SKM-1 (cell line): ENCODE data around the gene CRYGA.
A peak's percentile ranks its signal among the peaks of the same experiment; 100 is the strongest.

Experiments used
- DNase-seq: peaks from one replicate; lab custom pipeline; 2025; ENCODE audit not compliant: unreplicated experiment; lab: John Stamatoyannopoulos, UW

CRYGA gene, protein sequence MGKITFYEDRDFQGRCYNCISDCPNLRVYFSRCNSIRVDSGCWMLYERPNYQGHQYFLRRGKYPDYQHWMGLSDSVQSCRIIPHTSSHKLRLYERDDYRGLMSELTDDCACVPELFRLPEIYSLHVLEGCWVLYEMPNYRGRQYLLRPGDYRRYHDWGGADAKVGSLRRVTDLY

DNA sequence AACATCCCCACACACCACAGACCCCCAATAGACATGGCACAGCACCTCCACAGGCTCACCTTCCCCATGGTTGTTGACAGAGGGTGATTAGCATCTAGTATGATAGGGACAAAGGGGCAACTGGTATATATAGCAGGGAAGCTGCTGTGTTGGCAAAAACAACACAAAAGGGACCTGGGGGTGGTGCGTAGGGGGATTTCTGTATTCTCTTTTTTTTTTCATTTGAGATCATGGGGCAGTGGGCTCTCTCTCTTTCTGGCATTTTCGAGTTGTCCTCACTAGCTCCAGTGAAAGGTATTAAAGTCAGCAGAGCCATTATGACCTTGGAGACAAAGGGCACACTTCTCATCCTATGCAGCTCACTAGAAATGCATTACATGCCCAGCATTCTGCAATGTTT, at the start of gene CRYGA:
TSS of gene CRYGA (minus strand) at position 101 of the 400 bp plus-strand sequence. CDS start at position 68, 33 bp downstream.
- DNase-seq: no peak

DNA sequence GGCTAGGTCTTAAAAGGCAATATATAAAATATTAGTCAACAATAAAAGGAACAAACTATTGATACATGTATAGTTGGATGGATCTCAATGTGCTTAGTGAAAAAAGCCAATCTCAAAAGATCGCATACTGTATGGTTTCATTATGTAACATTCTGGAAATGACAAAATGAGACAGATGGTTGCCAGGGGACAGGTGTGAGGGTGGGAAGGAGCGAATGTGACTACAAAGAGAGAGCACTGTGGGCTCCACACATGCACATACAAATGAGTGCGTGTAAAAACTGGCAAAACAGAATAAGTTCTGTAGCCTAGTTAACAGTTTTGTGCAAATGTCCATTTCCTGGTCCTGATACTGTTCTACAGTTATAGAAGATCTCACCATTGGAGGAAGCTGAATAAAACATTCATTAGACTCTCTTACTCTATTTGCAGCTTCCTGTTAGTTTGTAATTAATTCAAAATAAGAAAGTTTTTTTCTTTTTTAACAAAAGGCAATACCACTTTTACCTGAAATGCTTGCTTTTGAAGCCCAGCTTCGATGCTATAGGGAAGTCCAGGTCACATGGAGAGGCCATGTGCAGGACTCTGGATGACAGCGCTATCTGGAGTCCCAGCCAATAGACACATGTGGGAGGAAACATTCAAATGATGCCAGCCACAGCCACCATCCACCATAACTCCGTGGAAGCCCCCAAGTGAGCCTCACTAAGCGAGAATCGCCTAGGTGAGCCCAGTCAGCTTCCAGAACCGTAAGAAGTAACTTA, 47.5 kb upstream of the CRYGA start:
- DNase-seq: no peak

DNA sequence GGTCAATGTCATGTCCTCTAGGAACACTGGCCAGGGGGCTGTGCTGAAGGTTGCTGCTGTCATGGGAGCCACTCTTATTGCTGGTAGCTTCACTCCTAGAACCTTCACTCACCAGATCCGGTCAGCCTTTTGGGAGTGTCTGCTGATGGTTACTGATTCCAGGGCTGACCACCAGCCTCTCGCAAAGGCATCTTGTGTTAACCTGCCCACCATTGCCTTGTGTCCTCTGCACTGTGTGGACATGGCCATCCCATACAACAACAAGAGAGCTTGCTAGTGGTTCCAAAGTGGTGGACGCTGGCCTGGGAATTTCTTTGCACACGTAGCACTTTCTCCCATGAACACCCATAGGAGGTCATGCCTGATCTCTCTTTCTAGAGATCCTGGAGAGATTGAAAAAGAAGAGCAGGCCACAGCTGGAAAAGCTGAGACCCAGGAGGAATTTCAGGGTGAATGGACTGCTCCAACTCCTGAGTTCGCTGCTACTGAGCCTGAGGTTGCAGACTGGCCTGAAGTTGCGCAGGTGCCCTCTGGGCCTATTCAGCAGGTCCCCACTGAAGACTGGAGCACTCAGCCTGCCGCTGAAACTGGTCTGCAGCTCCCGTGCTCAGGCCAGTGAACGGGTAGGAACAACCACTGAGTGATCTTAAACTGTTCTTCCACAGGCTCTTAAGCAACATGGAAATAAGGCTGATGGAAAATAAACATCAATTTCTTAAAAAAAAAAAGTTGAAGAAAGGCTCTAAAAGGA, 45.1 kb upstream of the CRYGA start:
- DNase-seq: no peak

DNA sequence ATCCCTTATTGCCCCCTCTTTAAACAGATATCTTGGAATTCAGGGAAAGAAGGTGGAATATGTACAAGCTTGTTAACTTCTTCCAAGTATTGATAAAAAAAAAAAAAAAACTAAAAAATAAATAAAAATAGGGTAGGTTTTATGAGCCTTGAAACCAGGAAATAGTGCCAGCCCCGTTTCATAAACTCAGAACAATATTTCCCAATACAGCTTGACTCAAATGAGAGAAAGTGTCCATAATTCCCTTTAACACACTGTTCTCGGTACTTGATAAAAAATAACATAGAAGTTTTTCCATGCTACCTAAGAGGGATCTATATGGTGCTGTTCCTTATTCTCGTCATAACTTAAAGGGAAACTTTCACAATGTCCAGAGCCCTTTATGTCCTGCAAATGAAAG, 44.4 kb upstream of the CRYGA start:
- DNase-seq: no peak

DNA sequence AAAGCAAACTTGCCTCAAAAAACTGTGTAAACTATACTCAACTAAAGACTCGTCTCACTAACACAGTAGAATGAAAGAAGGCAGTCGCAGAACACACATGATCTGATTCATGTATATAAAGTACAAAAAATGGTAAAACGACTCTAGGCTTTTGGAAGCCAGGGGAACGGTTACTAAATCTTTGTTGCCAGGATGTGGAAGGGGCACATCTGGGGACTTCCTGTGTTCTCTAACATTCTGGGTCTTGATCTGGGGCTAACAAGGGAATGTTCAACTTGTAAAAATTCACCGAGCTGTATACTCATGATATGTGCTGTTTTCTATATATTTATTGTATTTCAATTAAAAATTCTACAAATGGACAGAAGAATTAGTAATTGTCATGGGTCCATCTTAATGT, 40.8 kb upstream of the CRYGA start:
- DNase-seq: no peak

DNA sequence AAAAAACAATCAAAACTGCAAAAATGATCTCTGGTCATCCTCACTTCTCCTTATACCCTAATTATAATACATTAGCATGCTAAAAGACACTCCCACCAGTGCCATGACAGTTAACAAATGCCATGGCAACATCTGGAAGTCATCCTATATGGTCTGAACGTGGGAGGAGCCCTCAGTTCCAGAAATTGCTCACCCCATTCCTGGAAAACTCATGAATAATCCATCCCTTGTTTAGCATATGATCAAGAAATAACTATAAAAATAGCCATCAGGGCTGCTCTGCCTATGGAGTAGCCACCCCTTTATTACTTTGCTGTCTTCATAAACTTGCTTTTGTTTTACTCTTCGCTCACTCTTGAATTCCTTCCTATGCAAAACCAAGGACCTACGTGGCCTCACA, 32.1 kb upstream of the CRYGA start:
- no peak for DNase-seq

DNA sequence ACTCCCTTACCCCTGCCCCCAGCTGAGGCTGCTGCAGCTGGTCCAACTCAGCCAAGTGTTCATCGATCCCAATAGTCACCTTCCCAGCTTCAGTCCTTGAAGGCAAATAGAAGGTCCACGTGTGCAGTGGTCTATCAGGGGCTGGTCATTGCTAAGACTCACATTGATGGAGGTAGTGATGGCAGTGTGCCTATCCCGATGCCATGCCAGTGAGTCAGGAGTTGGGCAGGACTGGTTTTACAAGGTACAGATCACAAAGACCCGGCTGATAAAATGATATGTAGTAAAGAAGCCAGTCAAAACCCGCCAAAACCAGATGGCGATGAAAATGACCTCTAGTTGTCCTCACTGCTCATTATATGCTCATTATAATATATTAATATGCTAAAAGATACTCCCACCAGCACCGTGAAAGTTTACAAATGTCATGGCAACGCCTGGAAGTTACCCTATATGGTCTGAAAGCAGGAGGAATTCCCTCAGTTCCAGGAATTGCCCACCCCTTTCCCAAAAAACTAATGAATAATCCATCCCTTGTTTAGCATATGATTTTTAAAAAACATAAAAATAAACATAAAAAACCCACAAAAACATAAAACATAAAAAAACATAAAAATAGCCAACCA, 29.3 kb upstream of the CRYGA start:
- DNase-seq: no peak

DNA sequence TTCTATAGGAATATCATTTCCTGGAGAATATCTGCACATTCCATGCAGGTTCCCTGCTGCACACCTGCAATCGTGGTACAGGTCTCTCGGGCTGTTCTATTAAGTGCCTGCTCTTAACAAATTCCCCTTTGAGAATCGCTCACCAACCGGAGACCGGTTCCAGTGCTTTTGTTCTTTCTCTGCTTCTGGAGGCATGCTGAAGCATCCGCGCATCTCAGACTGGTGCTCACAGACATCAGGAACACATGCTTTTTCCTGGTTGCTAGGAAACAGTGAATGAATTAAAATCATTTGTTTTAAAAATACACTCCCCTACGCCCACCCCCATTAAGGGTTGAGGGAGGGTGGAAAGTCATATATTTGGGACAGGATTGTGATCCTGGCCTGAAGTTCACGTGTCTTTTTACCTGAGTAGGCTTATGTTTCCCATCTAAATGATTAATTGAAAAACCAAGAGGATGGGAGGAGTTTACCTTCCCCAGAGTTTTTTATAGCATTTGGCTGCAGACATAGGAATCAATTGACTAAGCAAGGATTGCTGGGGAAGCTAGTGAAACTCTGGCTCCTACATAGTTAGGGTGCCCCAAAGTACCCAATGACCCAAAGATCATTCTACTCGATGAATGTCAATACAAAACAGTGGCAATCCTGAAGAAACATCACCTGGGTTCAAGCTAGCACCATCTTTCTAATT, 26.6 kb upstream of the CRYGA start, which contains the start of gene C2orf80:
TSS of gene C2orf80 (minus strand) at position 221 of the 694 bp plus-strand sequence. CDS start 3,044 bp downstream, outside the sequence.
- no peak for DNase-seq

DNA sequence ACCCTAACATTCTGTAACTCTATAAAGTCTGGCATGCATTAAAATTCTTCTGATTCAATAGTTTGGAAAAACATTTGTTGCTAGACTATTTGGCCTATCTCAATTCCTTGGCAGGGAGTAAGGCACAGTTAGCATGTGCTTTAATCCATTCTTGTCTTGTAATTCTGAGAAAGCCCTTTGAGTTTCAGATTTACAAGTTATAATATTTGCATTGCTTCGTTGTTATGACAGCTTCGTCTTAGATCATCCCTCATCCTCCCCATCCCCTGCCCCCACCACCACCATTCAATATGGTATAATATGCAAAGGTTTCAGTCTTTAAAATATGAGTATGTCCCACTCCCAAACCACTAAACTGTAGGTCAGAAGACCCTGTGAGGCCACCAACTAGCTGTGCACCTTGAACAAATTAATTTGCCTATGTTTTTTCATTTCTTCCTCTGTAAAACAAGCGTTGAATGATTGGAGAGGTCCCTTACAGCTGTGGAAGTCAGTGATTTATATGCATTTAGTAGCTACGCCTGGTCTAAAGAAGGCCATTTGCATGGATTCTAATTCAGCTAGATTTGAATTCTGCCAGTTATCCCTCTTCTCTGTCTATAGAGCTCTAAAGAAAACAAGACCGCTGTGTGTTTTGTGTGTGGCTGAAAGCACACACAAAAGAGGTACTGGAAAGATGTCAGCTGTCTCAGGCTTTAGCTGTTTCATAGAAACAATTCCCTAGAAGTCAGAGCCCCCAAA, 25.9 kb upstream of the CRYGA start:
- DNase-seq: no peak

DNA sequence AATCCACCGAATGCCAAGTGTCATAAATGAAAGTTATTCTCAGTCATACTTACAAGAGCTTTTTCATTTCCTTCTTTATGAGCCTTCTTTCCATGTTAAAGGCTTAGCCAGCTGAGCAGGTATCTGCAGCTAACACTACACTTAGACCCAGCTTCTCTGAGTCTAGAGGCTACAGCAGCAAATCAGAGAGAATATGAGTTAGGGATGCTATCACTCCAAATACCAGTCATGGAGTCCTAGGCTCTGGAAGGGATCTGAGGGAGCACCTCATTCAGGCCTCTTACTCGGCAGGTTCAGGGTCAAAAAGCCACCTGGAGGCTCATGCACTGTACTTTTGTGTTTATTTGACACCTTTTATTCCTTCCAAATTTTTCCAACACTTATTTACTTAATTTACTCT, 23.5 kb upstream of the CRYGA start:
- DNase-seq: no peak

DNA sequence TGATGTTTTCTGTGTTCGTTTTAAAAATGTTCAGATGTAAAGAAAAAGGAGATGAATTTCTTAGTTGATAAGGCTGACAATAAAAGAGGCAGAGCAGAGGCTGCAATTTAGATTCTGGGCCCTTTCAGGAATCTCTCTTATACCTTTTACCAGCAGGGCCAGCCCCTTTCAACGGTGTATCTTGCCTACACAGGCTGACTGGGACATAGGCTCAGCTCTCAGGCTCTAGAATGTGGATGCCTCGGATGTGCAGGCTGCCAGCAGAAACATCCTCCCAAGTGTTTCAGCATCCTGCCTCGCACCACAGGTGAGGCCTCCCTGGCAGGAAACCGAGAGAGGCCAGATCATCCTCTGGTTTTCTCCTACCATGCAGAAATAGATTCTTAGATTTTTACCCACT, 23.1 kb upstream of the CRYGA start:
- no peak for DNase-seq

DNA sequence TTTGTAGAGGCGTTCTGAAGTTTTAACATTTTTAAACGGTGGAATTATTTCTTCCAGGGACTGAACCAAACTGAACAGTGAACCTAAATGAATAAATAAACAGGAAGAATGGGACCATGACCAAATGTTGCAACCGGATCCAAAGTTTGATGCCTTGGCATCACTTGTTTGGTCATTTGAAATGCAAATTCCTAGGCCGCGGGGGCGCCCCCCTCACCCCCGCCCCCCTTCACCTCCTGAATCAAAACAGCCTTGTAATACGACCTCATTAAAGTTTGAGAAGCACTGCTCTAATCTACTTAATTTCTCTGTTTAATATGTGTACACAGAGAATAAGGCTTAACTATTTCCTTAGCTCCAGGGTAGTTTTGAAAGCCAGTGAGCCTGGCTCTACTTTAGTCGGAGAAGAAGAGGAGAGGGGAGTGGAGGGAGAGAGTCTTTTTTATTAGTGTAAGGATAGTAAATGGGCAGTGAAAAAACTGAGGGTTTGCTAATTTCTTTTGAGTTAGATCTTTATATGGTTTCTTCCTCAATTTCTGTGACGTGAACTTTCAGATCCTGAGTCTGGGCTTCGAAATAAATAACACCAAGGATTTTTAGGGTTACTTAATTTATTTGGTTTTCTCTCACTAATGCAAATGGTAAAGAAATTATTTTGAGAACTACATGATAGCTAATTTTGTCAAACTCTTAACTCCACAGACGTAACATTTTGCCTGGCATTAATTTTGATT, 20.8 kb upstream of the CRYGA start:
- no peak for DNase-seq

DNA sequence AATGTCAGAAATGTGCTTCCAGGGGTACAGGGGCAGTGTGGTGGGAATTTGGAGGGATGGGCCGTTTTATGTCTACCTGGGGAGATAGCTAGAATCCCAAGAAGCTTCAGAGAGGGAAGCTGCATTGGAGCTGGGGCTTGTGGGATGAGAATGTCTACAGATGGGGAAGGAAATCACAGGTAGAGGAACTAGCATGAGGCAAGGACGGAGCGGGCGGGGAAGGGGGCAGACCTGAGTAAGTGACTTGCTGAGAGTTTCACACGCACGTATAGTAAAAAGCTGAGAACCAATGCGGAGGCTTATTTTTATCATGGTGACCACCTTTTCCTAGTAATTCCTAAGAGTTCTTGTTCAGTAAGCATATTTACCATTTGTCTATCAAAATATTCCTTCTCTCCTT, 20.1 kb upstream of the CRYGA start:
- no peak for DNase-seq

DNA sequence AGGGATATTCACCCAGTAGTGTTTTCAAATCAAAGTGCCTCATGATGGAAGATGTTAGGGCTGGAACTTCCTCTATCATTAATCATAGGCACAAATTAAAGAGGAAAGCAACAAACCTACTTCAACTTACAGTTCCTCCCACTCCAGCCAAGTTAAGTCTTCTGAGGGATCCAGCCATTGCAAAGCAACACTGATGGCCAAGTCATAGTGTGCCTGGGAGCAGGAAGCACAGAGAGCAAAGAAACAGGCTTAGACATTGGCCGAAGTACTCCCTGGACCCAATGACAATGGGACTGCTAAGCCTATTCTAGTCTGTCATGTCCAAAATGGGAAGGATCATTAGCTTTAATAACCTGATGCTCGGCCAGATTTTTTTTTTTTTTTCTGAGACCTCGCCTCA, 19.4 kb upstream of the CRYGA start:
- DNase-seq: no peak

DNA sequence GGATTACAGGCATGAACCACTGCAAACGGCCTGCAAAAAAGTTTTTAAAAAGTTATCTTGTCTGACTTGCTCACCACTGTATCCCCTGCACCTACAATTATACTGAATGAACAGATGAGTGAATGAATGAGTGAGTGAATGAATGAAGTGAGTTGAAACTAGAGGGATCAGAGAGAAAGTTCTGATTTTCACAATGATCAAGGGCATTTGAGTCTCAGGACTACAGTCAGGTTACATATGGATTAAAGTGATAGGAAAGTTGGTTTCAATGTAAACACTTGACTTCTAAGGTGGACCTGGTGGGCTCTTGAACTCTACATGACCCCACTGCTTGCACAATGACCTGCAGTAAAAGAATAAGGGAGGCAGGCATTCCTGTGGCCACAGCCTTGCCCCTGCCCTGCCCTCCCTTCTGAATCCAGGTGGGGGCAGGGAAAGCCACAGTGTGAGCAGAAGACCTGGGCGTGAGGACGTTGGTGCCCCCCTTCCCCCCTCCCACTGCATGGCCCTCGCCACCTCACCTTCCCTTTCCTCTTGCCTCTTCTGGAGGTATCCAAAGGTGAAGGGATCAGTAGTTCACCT, 15.7 kb upstream of the CRYGA start:
- no peak for DNase-seq

DNA sequence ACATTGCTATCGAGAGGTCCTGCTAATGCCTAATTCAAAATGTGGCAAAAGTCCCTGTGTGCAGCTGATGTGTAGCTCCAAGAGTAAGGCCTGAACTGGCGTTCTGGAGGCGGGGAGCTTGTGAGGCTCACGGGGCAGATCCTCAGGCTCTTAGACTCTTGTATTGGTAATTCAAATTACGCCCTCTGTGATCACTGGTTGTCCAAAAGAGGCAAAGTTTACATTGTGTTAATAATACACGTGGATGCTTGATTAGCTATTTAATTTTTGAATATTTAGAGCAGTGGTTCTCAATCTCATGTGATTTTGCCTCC, 12.4 kb upstream of the CRYGA start:
- no peak for DNase-seq

DNA sequence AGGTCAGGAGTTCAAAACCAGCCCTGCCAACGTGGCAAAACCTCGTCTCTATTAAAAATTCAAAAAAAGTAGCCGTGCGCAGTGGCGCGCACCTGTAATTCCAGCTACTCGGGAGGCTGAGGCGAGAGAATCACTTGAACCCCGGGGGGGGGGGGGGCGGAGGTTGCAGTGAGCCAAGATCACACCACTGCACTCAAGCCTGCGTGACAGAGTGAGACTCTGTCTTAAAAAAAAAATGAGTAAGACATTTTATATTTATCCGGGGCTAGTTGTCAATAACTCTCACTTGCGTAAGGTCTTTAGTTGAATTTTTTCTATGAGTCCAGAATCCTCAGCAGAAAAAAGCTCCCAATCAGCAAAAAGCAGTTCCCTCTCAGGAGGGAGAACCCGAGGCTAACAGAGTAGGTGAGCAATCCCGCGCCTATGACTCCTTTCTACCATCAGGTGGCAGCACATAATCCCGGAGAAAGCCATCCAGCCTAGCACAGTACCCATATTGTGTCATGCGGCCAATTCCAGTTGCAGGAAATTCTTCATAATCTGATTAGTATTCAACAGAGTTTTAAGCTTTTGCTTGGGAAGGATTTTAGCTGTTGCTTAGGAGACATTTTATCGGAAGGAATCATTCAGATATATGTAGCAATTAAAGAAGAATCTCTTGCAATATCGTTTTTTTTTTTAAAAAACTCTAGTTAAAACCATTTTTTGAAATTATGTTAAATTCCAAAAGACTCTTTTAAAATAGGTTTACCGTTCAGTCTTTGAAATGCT, 11.9 kb upstream of the CRYGA start:
- peak; percentile 16 for DNase-seq

DNA sequence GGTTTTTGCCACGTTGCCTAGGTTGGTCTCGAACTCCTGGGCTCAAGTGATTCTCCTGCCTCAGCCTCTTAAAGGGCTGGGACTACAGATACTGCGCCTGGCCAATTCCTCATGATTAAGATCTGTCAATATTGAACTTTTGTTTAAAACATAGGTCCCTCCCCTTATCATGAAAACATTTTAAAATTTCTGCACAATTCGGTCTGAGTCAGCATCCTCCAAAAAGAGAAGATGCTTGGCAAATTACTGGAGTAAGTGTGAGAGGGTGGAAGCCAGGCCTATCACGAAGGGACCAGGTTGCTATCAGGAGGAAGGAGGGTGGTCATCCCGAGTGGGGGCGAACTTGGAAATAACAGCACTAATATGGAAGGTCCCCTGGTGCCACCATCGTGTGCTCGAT, 10.8 kb upstream of the CRYGA start:
- no peak for DNase-seq

DNA sequence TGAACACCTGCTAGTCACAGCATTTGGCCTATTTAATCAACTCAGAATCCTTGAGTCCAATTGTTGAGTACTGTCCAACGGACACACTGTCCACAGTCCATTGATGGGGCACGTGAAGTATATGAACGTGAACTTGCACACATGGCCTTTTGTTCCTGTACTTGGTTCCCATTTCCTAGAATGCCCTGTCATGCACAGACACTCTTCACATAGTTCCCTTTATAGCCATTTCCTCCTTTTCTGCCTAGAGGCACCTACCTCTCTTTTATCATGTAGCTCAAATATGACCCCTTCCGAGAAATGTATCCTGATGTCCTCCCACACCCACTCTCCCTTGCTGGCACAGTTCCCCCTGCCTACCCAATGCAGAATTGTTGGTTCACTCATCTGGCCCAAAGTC, 8.7 kb upstream of the CRYGA start:
- peak; percentile 68 for DNase-seq
